Gastrocnemius medialis (tissue), 4 donors: ENCODE measurements around the gene MAN1B1. TPM values are rescaled to one million over a fixed set of nuclear protein-coding genes. Genes with fewer than 3 reads are reported as not detected.

Experiments
- ATAC-seq, 2 donors: fragments of 150-250 bp; one replicate each; pipeline ENCODE4 v1.9.1; 2016
- DNase-seq, 2 donors: peaks; one replicate each; pipeline ENCODE4 v3.0.0-alpha.2; 2019
- H3K27ac ChIP-seq, 4 donors: fragments of 200-600 bp; sonication (generic); 1 replicate in 1 of 4; 2 replicates in 3 of 4; pipeline ENCODE4 v1.5.1; 2016 to 2018; ENCODE audit warnings: mild to moderate bottlenecking in 2 of 4, moderate library complexity in 1 of 4
- H3K27me3 ChIP-seq, 3 donors: fragments of 200-600 bp; sonication (generic) in 2 of 3; 1 replicate in 1 of 3; 2 replicates in 2 of 3; pipeline versions ENCODE4 v1.5.1 to v1.6.0; 2016 to 2019; ENCODE audit warnings: mild to moderate bottlenecking in 1 of 3, moderate library complexity in 1 of 3
- H3K36me3 ChIP-seq, 2 donors: fragments of 200-600 bp; sonication (generic) in 1 of 2; one replicate each; pipeline ENCODE4 v1.5.1; 2017 to 2018
- H3K4me1 ChIP-seq, 2 donors: fragments of 200-600 bp; sonication (generic) in 1 of 2; one replicate each; pipeline ENCODE4 v1.5.1; 2016 to 2017; ENCODE audit warnings: mild to moderate bottlenecking in 2 of 2
- H3K4me3 ChIP-seq, 4 donors: fragments of 200-600 bp; sonication (generic) in 3 of 4; 1 replicate in 1 of 4; 2 replicates in 3 of 4; pipeline ENCODE4 v1.5.1; 2016 to 2019; ENCODE audit warnings: mild to moderate bottlenecking in 2 of 4
- H3K9me3 ChIP-seq, 3 donors: fragments of 200-600 bp; sonication (generic) in 2 of 3; 1 replicate in 1 of 3; 2 replicates in 2 of 3; pipeline ENCODE4 v1.5.1; 2016 to 2019
- CTCF ChIP-seq, 5 experiments: fragments of 450-650 bp in 3 of 5; fragments of 200-600 bp in 2 of 5; sonication (generic) in 2 of 5; IDR thresholded peaks in 4 of 5; conservative IDR thresholded peaks in 1 of 5; 1 replicate in 4 of 5; 2 replicates in 1 of 5; pipeline ENCODE4 v1.5.1; 2016 to 2019; ENCODE audit warnings: antibody characterized with exemption in 5 of 5, mild to moderate bottlenecking in 3 of 5, moderate library complexity in 3 of 5
- POLR2A ChIP-seq, 2 donors: fragments of 450-650 bp; IDR thresholded peaks; one replicate each; pipeline ENCODE4 v1.6.1; 2017; ENCODE audit warnings: antibody characterized with exemption in 2 of 2, mild to moderate bottlenecking in 2 of 2, moderate library complexity in 2 of 2
- in situ Hi-C, 4 donors: fragments of 200-750 bp; cut with MboI; loops; one replicate each; pipeline versions ENCODE4 v1.15.0 to v1.8.0; 2017; ENCODE audit warnings: low sequenced_read_pairs in 4 of 4
- intact Hi-C: fragments of 100-400 bp; cut with DNase I; formaldehyde crosslinking; loops from one replicate; pipeline ENCODE4 v1.15.1; 2023; ENCODE audit warnings: low total_unique reads
- total RNA-seq, 4 donors: library from RNA; depleted of rRNA; stranded (reverse); fragments of >200 nt; gene quantifications; one replicate each; pipeline versions ENCODE4 v1.1.0 to v1.2.3, GENCODE V29; 2016

Gene MAN1B1
- total RNA-seq, 4 donors from 2014 or later, result 15.9 to 31.9 (median 21.1) TPM

GRCh38 chr9:137048655-137049543 lies 37.9 kb upstream of the MAN1B1 start:
- DNase-seq (no peak), ATAC-seq (no peak)
- H3K9me3 ChIP-seq, result no peaks in the 10 kb centered on the region
- no peak overlapping the region for H3K4me3 ChIP-seq
- intact Hi-C loops, result no loop called here
- peaks cover 5 to 32% of the 10 kb centered on the region in 2 donors for H3K4me1 ChIP-seq
- H3K36me3 ChIP-seq, result no peaks in the 10 kb centered on the region
- no peak overlapping the region for H3K27ac ChIP-seq
- in situ Hi-C loops, result no loop called here
- no peak for TF ChIP-seq POLR2A (IDR thresholded peaks at IDR 0.05)
- TF ChIP-seq CTCF (IDR thresholded peaks at IDR 0.05 in 4 of 5, conservative IDR thresholded peaks at IDR 0.05 in 1 of 5), result no peak
- H3K27me3 ChIP-seq, result peaks cover 33 to 61% (median 58%) of the 10 kb centered on the region in 3 donors

- peaks cover 33 to 68% (median 66%) of the 10 kb centered on the region in 3 donors for H3K27me3 ChIP-seq
Measured at GRCh38 chr9:137049544-137050449, 37.0 kb upstream of the MAN1B1 start.

GRCh38 chr9:137050570-137050969 lies 36.2 kb upstream of the MAN1B1 start:
- Histone ChIP-seq H3K27me3 (peaks cover 35 to 75% (median 71%) of the 10 kb centered on the region in 3 donors), H3K27ac (no peak overlapping the region), H3K36me3 (no peaks in the 10 kb centered on the region), H3K9me3 (no peaks in the 10 kb centered on the region), H3K4me1 (peaks cover 12 to 24% of the 10 kb centered on the region in 2 donors), H3K4me3 (no peak overlapping the region)
- no peak for TF ChIP-seq CTCF (IDR thresholded peaks at IDR 0.05 in 4 of 5, conservative IDR thresholded peaks at IDR 0.05 in 1 of 5)
- no peak for TF ChIP-seq POLR2A (IDR thresholded peaks at IDR 0.05)
- DNase-seq (no peak), ATAC-seq (no peak)
- in situ Hi-C loops, result no loop called here
- intact Hi-C loops, result no loop called here

More at GRCh38 chr9:137049544-137050449, 37.0 kb upstream of the MAN1B1 start:
- H3K4me3 ChIP-seq, result no peak overlapping the region
- H3K9me3 ChIP-seq, result no peaks in the 10 kb centered on the region
- no peak overlapping the region for H3K27ac ChIP-seq
- in situ Hi-C loops (no loop called here), intact Hi-C loops (no loop called here)
- H3K36me3 ChIP-seq, result no peaks in the 10 kb centered on the region
- DNase-seq (no peak), ATAC-seq (no peak)
- H3K4me1 ChIP-seq, result peaks cover 8 to 25% of the 10 kb centered on the region in 2 donors
- TF ChIP-seq POLR2A (IDR thresholded peaks at IDR 0.05), result no peak
- peak in 3 of 5 experiments; percentile 6 to 44 (median 42) for TF ChIP-seq CTCF (IDR thresholded peaks at IDR 0.05 in 4 of 5, conservative IDR thresholded peaks at IDR 0.05 in 1 of 5)

GRCh38 chr9:137051145-137051724 lies 35.5 kb upstream of the MAN1B1 start:
- Histone ChIP-seq H3K27ac (no peak overlapping the region), H3K4me1 (peaks cover 12 to 21% of the 10 kb centered on the region in 2 donors), H3K9me3 (no peaks in the 10 kb centered on the region), H3K36me3 (no peaks in the 10 kb centered on the region), H3K4me3 (no peak overlapping the region), H3K27me3 (peaks cover 37 to 82% (median 78%) of the 10 kb centered on the region in 3 donors)
- in situ Hi-C loops (no loop called here), intact Hi-C loops (no loop called here)
- TF ChIP-seq CTCF (IDR thresholded peaks at IDR 0.05 in 4 of 5, conservative IDR thresholded peaks at IDR 0.05 in 1 of 5), result no peak
- TF ChIP-seq POLR2A (IDR thresholded peaks at IDR 0.05), result no peak
- no peak for ATAC-seq
- no peak for DNase-seq
